KG1 (cell line): ENCODE data around the gene TMPRSS9.
"Not testable (repeated sequence)": the region's sequence is repeated elsewhere in the genome, so short reads cannot be mapped to it uniquely, and the experiment has no call there.

Experiments
- DNase-seq: peaks from one replicate; lab custom pipeline; 2025; lab: John Stamatoyannopoulos, UW

The TMPRSS9 gene

GRCh38 chr19:2394054-2394441, 34.0 kb downstream of the TMPRSS9 start:
- no peak for DNase-seq

GRCh38 chr19:2394442-2395292, 34.6 kb downstream of the TMPRSS9 start:
- no peak for DNase-seq

GRCh38 chr19:2395293-2395829, 35.3 kb downstream of the TMPRSS9 start:
- DNase-seq, result not testable (repeated sequence)

- not testable (repeated sequence) for DNase-seq
Observed at GRCh38 chr19:2397173-2397572, 37.1 kb downstream of the TMPRSS9 start.

- no peak for DNase-seq
Observed at GRCh38 chr19:2398735-2399305, 38.8 kb downstream of the TMPRSS9 start.

GRCh38 chr19:2399582-2399981, 39.5 kb downstream of the TMPRSS9 start:
- no peak for DNase-seq

GRCh38 chr19:2408247-2408646, 48.2 kb downstream of the TMPRSS9 start:
- DNase-seq, result no peak

GRCh38 chr19:2409352-2409912, 49.4 kb downstream of the TMPRSS9 start:
- DNase-seq, result no peak

- DNase-seq, result no peak
Observed at GRCh38 chr19:2410023-2410422, 50.0 kb downstream of the TMPRSS9 start.

- no peak for DNase-seq
Observed at GRCh38 chr19:2411709-2412108, 51.6 kb downstream of the TMPRSS9 start.

GRCh38 chr19:2412449-2412848, 52.4 kb downstream of the TMPRSS9 start:
- no peak for DNase-seq

GRCh38 chr19:2413159-2413558, 53.1 kb downstream of the TMPRSS9 start:
- DNase-seq, result no peak

- no peak for DNase-seq
Observed at GRCh38 chr19:2413629-2414028, 53.6 kb downstream of the TMPRSS9 start.

GRCh38 chr19:2415281-2415972, 55.4 kb downstream of the TMPRSS9 start:
- no peak for DNase-seq

GRCh38 chr19:2415973-2416319, 55.9 kb downstream of the TMPRSS9 start:
- DNase-seq, result no peak

- DNase-seq, result no peak
Observed at GRCh38 chr19:2416321-2417097, 56.4 kb downstream of the TMPRSS9 start.

GRCh38 chr19:2417436-2417835, 57.4 kb downstream of the TMPRSS9 start:
- DNase-seq, result not testable (repeated sequence)

- no peak for DNase-seq
Observed at GRCh38 chr19:2417881-2418406, 57.9 kb downstream of the TMPRSS9 start.

- no peak for DNase-seq
Observed at GRCh38 chr19:2419754-2420153, 59.7 kb downstream of the TMPRSS9 start.

GRCh38 chr19:2420490-2420889, 60.4 kb downstream of the TMPRSS9 start:
- no peak for DNase-seq

GRCh38 chr19:2421581-2422306, 61.7 kb downstream of the TMPRSS9 start:
- no peak for DNase-seq
